Endodermal cell (in vitro differentiated cells): Measurements from ENCODE around the gene LACRT. TPM values are rescaled to one million over a fixed set of nuclear protein-coding genes. Genes with fewer than 3 reads are reported as not detected.

Experiments used
- DNase-seq: peaks from one replicate; pipeline ENCODE4 v3.0.0-alpha.2; 2017
- H3K27ac ChIP-seq: 2 replicates; pipeline ENCODE4 v1.5.1; 2013; ENCODE audit warnings: mild to moderate bottlenecking, low read depth, low read length, moderate library complexity
- H3K27me3 ChIP-seq: 2 replicates; pipeline ENCODE4 v1.6.1; 2013; ENCODE audit warnings: mild to moderate bottlenecking, low read length, moderate library complexity; ENCODE audit not compliant: insufficient read depth, control insufficient read depth, poor library complexity, severe bottlenecking
- H3K36me3 ChIP-seq: 2 replicates; pipeline ENCODE4 v1.7.0; 2013; ENCODE audit warnings: mild to moderate bottlenecking, low read length, moderate library complexity; ENCODE audit not compliant: control insufficient read depth, insufficient read depth
- H3K4me1 ChIP-seq: one replicate; pipeline ENCODE4 v1.7.0; 2013; ENCODE audit warnings: low read length; ENCODE audit not compliant: control insufficient read depth, insufficient read depth
- H3K4me3 ChIP-seq: 2 replicates; pipeline ENCODE4 v1.5.1; 2013; ENCODE audit warnings: mild to moderate bottlenecking, low read length, moderate library complexity
- H3K9ac ChIP-seq: 2 replicates; pipeline ENCODE4 v1.6.1; 2013; ENCODE audit warnings: mild to moderate bottlenecking, low read length, moderate library complexity; ENCODE audit not compliant: poor library complexity, severe bottlenecking; ENCODE audit errors: extremely low read depth
- H3K9me3 ChIP-seq: 2 replicates; pipeline ENCODE4 v1.6.1; 2013; ENCODE audit warnings: mild to moderate bottlenecking, low read length, moderate library complexity; ENCODE audit not compliant: control insufficient read depth
- H3K27ac Mint-ChIP-seq: 2 replicates; pipeline ENCODE4 v1.8.0; 2020; ENCODE audit warnings: mixed read lengths
- H3K27me3 Mint-ChIP-seq: 2 replicates; pipeline ENCODE4 v1.8.0; 2021; ENCODE audit warnings: mild to moderate bottlenecking, mixed read lengths; ENCODE audit not compliant: insufficient read depth
- H3K36me3 Mint-ChIP-seq: 2 replicates; pipeline ENCODE4 v1.8.0; 2020; ENCODE audit warnings: low read depth, mixed read lengths
- H3K4me1 Mint-ChIP-seq: 2 replicates; pipeline ENCODE4 v1.8.0; 2020; ENCODE audit warnings: mixed read lengths
- H3K4me3 Mint-ChIP-seq: 2 replicates; pipeline ENCODE4 v1.8.0; 2020; ENCODE audit warnings: mild to moderate bottlenecking, moderate library complexity, mixed read lengths
- H3K9me3 Mint-ChIP-seq: 2 replicates; pipeline ENCODE4 v1.8.0; 2020; ENCODE audit warnings: mild to moderate bottlenecking, mixed read lengths
- CTCF ChIP-seq: fragments of 200-600 bp; sonication (generic); conservative IDR thresholded peaks from 2 replicates; pipeline ENCODE4 v1.5.0; 2021; ENCODE audit warnings: antibody characterized with exemption, mild to moderate bottlenecking
- WGBS, 2 experiments: methylation state at CpG; one replicate each; pipeline versions ENCODE4 v1.1.5 to v1.1.7; 2013; ENCODE audit warnings: missing lambda C conversion rate in 2 of 2, mixed read lengths in 1 of 2; ENCODE audit not compliant: insufficient coverage in 1 of 2, insufficient read length in 1 of 2; 5-methylcytosine and 5-hydroxymethylcytosine counted together
- total RNA-seq, 2 donors: library from RNA; stranded (reverse); fragmentation: NEBNext Ultra II Directional in 1 of 2; extraction: Animal tissue kit (Norgen Biotek cat#: 25700) in 1 of 2; gene quantifications; 2 replicates in 1 of 2; 3 replicates in 1 of 2; pipeline ENCODE4 v1.2.1, GENCODE V29; 2021

Gene LACRT
- total RNA-seq, 2 donors from 2014 or later: not detected

GRCh38 chr12:54631988-54632728 lies 2.5 kb downstream of the LACRT start:
- H3K27ac Mint-ChIP-seq: no peak overlapping the region
- TF ChIP-seq CTCF: peak; percentile 73
- 81 to 84% methylated on average over 7 to 8 of the region's 8 CpGs for WGBS, 2 experiments

GRCh38 chr12:54631551-54631950 lies 3.1 kb downstream of the LACRT start:
- Histone ChIP-seq H3K4me1 (no peaks in the 10 kb centered on the region), H3K27me3 (peaks cover 84% of the 10 kb centered on the region), H3K27ac (no peak overlapping the region), H3K9ac (no peak overlapping the region), H3K36me3 (no peaks in the 10 kb centered on the region), H3K9me3 (peaks cover 21% of the 10 kb centered on the region), H3K4me3 (no peak overlapping the region)
- Mint-ChIP-seq H3K4me1 (peaks cover 6% of the 10 kb centered on the region), H3K4me3 (no peak overlapping the region), H3K27me3 (peaks cover 73% of the 10 kb centered on the region), H3K27ac (no peak overlapping the region), H3K36me3 (no peaks in the 10 kb centered on the region), H3K9me3 (peaks cover 30% of the 10 kb centered on the region)
- WGBS, 2 experiments: 93 to 100% methylated on average over 1 to 4 of the region's 5 CpGs
- DNase-seq: peak; percentile 36
- no peak for TF ChIP-seq CTCF

More at GRCh38 chr12:54631988-54632728, 2.5 kb downstream of the LACRT start:
- no peak overlapping the region for H3K27ac ChIP-seq
- peaks cover 19% of the 10 kb centered on the region for H3K9me3 ChIP-seq
- DNase-seq: peak; percentile 76
- H3K27me3 ChIP-seq: peaks cover 90% of the 10 kb centered on the region
- H3K27me3 Mint-ChIP-seq: peaks cover 74% of the 10 kb centered on the region
- H3K4me3 Mint-ChIP-seq: no peak overlapping the region
- no peaks in the 10 kb centered on the region for H3K36me3 Mint-ChIP-seq
- H3K4me1 Mint-ChIP-seq: peaks cover 6% of the 10 kb centered on the region
- no peaks in the 10 kb centered on the region for H3K4me1 ChIP-seq
- H3K9me3 Mint-ChIP-seq: peaks cover 24% of the 10 kb centered on the region
- H3K9ac ChIP-seq: no peak overlapping the region
- H3K36me3 ChIP-seq: no peaks in the 10 kb centered on the region
- no peak overlapping the region for H3K4me3 ChIP-seq

- Mint-ChIP-seq H3K4me1 (peaks cover 6% of the 10 kb centered on the region), H3K9me3 (peaks cover 35% of the 10 kb centered on the region), H3K36me3 (no peaks in the 10 kb centered on the region), H3K27ac (no peak overlapping the region), H3K27me3 (peaks cover 66% of the 10 kb centered on the region), H3K4me3 (no peak overlapping the region)
- H3K9me3 ChIP-seq: peaks cover 21% of the 10 kb centered on the region
- H3K4me3 ChIP-seq: no peak overlapping the region
- peak; percentile 3 for DNase-seq
- no peak overlapping the region for H3K27ac ChIP-seq
- WGBS, 2 experiments: 91 to 100% methylated on average over 1 to 2 of the region's 2 CpGs
- H3K27me3 ChIP-seq: peaks cover 71% of the 10 kb centered on the region
- H3K36me3 ChIP-seq: no peaks in the 10 kb centered on the region
- H3K4me1 ChIP-seq: no peaks in the 10 kb centered on the region
- TF ChIP-seq CTCF: no peak
- H3K9ac ChIP-seq: no peak overlapping the region
Observed at GRCh38 chr12:54629925-54630324, 4.8 kb downstream of the LACRT start.
